ENCODE measurements around the gene PRCC.

Gene PRCC

DNA sequence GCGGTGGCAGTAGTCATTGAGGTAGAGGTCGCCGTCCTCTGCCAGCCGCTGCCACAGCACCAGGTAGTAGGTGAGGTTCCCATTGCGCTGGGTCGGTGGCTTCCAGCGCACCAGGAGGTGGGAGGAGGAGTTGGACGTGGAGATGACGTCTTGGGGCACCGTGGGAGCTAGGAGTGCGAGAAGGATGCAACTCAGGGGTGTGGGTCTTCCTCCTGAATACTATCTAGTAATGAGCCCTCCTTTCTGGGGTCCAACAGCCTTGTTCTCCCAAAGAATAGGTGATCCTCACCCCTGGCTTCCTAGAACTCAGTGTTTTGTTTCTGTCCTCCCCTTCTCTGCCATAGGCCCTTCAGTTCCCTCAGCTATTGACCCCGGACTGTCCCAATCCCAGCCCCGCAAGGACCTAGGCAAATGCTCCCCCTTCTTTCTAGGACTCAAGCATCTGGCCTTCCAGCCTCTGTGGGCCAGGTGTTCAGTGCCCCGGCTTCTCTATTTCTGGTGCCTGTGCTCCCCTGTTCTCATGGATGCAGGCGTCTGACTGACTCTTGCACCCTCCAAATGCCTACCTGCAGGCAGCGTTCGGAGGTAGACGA lies 78.7 kb downstream of the PRCC start:
- DNase-seq, result no peak

DNA sequence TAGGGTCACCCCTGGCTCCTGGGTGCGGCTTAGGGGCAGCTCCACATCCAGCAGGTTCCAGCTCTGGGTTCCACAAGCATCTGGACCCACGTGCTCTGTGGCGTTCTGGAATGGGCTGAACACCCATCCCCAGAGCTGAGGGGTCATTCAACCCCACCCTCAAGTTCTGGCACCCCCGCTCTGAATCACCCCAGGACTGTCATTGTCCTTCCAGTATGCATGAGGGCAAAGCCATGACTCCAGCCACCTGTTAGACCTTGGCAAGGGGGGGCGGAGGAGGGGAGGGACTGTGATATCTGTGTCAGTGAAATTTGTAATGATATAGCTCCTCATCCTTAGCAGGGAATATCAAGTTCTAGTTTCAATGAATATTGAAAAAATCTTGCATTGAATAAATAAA lies 79.3 kb downstream of the PRCC start:
- DNase-seq, result no peak

DNA sequence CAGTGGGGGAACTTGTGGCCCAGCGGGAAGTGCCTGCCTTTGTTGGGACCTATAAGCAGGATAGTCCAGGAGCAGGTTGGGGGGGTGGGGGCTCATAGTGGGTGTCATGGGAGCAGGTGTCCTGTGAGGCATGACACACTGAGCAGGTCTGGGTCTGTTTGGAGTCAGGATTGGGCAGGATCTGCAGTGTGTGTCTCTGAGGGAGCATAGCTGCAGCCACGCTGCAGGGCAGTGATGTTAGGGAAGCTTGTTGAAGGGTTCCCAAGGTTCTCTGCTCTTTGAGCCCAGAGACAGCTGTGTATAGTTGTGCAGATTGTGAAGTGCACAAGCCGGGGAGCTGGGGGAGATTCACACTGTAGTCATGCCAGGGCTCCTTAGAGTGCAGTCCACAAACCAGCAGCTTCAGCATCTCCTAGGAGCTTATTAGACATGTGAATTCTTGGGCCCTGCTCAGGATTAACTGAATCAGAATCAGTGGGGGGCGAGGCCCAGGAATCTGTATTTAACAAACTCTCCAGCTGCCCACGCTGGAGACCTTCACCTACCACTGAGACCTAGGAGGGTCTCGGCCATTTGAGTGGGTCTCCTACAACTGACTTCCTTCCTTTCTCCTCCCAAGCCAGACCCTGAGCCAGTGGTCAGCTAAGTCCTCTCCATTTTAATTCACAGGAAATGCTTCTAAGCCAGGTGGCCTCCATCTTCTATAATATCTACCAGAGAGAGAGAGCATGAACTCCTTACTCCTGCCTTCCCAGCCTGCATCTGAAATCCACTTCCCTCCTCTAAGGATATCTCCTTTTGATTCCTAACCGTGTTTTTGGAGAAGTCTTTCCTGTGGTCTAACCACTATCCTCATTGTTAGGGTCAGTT lies 80.5 kb downstream of the PRCC start:
- DNase-seq, result no peak

DNA sequence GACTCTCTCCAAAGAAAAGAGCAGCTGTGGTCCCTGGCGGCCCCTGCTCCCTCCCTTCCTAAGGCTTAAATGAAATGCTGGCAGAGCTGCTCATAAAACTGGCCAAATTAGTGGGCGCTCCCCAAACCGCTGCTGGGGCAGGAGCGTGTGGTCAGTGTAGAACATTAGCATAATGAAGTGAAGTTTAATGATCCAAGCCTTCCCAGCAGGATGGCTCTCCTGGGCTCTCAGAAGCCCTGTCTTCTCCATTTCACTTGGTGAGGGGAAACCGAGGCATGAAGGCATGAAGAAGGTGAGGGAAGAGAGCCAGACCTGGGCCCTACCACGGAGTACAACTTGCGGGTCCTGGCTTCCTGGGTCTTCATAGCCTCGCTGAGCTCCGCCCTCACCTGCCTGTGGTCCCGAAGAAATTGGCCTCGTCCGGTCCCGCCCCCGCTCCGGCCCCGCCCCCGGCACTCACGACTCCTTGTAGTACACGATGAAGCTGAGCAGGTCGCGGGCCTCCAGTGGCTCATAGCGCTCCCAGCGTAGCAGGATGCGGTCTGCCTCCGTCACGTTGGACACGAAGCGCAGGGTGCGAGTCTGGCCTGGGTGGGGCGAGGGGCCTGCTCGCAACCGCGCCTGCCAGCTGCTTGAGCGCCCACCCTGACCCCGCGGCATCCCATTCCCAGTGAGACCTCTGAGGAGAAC lies 81.3 kb downstream of the PRCC start:
- no peak for DNase-seq

DNA sequence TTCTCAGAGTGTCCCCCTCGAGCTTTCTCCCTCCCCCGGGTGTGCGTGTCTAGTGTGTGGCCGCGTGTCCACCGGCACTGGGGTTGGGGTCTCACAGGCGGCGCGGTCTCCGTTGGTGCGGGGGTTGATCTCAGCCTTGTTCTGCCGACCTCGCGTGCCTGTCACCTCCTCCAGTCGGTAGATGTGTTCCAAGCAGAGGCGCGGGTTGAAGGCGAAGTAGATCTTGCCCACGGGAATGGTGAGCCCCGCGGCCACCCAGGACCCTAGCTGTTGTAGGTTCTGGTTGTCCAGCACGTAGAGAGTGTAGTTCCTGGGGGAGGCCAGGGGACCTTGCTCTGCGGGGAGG lies 81.8 kb downstream of the PRCC start:
- DNase-seq, result no peak
